GM18870 (cell line): ENCODE results near the gene NTS.

ENCODE experiments used
- ATAC-seq: cut with Tn5 transposase; IDR thresholded peaks from one replicate; pipeline ENCODE4 v1.9.1; 2021; ENCODE audit warnings: moderate library complexity; ENCODE audit not compliant: unreplicated experiment

NTS gene

DNA sequence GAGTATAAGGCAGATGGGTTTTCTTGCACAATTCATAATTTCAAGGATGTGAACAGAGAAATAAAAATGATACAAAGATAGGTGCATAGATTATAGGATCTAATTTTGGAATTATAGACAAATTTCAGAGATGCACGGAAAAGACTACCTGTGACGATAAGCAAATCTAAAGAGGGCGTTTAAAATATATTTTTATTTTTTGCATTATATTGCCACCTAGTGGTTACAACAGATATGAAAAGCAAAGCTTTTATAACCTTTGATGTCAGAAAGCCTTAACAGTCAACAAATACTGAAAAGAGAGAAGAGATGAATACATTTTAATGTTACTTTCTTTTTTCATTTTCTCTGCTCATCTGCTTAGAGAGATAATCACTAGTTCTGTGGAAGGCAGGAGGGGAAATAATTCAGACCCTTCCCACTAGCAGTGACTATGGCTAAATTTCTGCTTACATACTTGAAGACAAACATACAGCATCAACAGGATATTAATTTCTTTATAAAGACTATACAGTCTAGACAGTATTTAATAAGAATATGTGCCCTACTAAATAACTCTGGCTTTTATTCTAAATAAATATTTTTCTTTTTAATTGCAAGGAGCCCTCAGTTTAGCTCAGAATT is 46.3 kb downstream of the NTS start:
- ATAC-seq, result peak; percentile 79

DNA sequence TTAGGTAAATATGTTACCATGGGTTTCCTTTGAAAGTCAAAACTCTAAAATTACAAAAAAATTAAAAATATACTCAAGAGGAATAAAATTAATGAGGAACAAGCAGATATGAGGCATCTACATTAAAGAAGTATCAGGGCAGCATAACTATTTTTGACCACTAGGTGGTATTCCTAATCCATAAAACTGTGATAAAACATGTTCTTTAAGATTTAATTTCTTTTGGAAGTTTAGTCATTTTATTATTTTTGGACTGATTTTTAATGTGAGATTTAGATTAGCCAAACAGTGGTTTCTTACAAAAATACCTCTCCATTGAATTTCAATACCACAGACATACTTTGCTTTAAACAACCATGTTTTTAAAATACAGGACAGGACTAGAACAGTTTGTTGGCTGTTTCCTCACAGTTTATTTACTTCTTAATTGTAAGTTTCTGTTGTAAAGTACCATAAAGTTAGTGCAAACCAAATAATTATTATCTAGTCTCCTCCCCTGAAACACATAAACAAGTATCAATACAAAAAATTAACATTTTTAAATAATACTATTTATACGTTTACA is 49.8 kb downstream of the NTS start:
- no peak for ATAC-seq

DNA sequence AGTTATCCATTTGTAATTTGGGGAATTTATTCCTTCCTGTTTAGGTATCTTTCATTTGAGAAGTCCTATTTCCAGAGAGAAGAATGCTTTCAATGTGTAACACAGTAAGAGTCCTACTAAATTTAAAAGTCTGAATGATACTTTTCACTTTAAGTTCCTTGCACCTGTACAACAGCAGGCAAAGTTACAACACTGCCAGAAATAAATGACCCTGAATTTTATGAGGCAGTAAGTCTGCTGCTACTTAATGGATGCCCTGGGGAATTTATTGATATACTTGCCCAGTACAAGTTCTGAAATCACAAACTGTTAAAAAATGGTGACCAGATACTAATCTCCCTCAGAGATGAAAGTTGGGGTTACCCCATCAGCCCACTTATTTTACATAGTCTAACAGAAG is 53.1 kb downstream of the NTS start:
- no peak for ATAC-seq
